IPS-15b (cell line): Measurements from ENCODE around the gene CUL2.

Experiments used
- H3K27me3 ChIP-seq: one replicate; pipeline ENCODE4 v1.6.1; 2013; ENCODE audit warnings: low read length; ENCODE audit not compliant: control insufficient read depth, insufficient read depth
- H3K36me3 ChIP-seq: one replicate; pipeline ENCODE4 v1.6.1; 2013; ENCODE audit warnings: low read length; ENCODE audit not compliant: control insufficient read depth, insufficient read depth
- H3K4me1 ChIP-seq: one replicate; pipeline ENCODE4 v1.6.1; 2013; ENCODE audit warnings: mild to moderate bottlenecking, low read length; ENCODE audit not compliant: control insufficient read depth, insufficient read depth
- H3K4me3 ChIP-seq: one replicate; pipeline ENCODE4 v1.5.1; 2013; ENCODE audit warnings: low read depth, low read length
- H3K9ac ChIP-seq: one replicate; pipeline ENCODE4 v1.6.1; 2013; ENCODE audit warnings: low read depth, mild to moderate bottlenecking, low read length
- H3K9me3 ChIP-seq: one replicate; pipeline ENCODE4 v1.6.1; 2013; ENCODE audit warnings: mild to moderate bottlenecking, low read length; ENCODE audit not compliant: control insufficient read depth, insufficient read depth

The CUL2 gene

DNA sequence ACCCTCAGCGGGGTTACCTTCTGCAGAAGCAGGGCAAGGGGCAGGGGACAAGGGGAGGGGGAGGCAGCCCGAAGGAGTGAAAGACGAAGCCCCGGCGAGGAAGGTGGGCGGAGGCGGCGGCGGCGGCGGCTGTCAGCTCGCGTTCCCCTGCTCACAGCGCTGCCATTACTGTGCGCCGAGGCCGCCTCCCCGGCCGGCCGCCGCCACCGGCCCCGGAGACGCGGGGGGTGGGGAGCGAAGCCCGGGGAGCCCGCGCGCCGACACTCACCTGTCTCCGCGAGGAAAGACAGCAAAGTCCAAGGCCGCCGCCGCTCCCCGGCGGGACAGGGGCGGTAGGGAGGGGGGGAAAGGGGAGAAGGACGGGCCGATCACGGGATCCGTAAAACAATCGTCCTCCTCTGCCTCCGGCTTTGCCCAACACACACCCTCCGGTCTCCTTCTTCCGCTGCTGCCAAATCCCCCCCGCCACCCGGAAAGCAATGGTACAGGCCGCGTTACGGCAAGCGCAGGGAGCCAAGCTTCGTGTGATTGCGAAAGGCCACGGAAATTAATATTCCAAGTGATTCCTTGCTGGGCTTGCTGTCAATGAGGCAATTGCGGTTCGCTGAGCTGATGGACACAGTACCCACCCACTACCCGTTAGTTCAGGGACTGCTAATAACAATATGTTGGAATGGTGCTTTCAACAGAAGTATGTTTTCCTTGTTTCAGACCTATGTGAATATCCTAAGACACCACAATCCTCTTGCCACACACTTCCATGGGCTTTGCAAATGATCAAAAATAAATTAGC is at the start of gene CUL2:
Gene CUL2, minus strand, starts transcription at position 180 of the 793 bp plus-strand sequence. CDS start 19,024 bp downstream, outside the sequence.
- Histone ChIP-seq H3K27me3 (no peaks in the 10 kb centered on the region), H3K4me1 (peaks cover 2% of the 10 kb centered on the region), H3K9me3 (no peaks in the 10 kb centered on the region), H3K4me3 (peak within 1 kb of the TSS; percentile 70), H3K36me3 (no peaks in the 10 kb centered on the region), H3K9ac (peak within 1 kb of the TSS; percentile 88)

GRCh38 chr10:35136263-35136815 is 46.2 kb upstream of the CUL2 start:
- no peaks in the 10 kb centered on the region for H3K27me3 ChIP-seq
- no peak overlapping the region for H3K4me3 ChIP-seq
- no peaks in the 10 kb centered on the region for H3K36me3 ChIP-seq
- no peak overlapping the region for H3K9ac ChIP-seq
- H3K9me3 ChIP-seq: no peaks in the 10 kb centered on the region
- H3K4me1 ChIP-seq: no peaks in the 10 kb centered on the region

- H3K9me3 ChIP-seq: no peaks in the 10 kb centered on the region
- H3K9ac ChIP-seq: no peak overlapping the region
- H3K27me3 ChIP-seq: no peaks in the 10 kb centered on the region
- H3K36me3 ChIP-seq: no peaks in the 10 kb centered on the region
- no peak overlapping the region for H3K4me3 ChIP-seq
- no peaks in the 10 kb centered on the region for H3K4me1 ChIP-seq
Measured at GRCh38 chr10:35135861-35136260, 45.7 kb upstream of the CUL2 start.

DNA sequence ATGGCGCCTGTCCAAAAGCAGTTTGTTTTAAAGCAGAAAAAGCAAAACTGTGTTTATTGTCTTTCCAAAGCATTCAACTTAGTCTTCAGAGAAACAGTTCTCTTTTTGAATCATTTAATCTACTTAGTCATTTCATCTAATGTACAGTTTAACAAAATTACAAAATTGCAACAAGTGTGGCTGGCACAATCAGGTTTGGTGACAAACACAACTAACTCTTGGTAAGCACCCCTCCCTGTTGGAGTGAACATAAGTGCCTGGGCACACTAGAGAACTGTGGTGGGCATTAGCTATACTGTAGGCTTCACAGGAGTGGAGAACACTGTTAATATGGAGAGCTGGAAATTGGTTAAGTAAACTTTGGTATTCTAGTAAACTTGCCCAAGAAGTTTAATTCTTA is 43.4 kb upstream of the CUL2 start:
- H3K4me3 ChIP-seq: no peak overlapping the region
- H3K4me1 ChIP-seq: peaks cover 2% of the 10 kb centered on the region
- H3K9ac ChIP-seq: no peak overlapping the region
- no peaks in the 10 kb centered on the region for H3K36me3 ChIP-seq
- H3K27me3 ChIP-seq: no peaks in the 10 kb centered on the region
- H3K9me3 ChIP-seq: no peaks in the 10 kb centered on the region

GRCh38 chr10:35132727-35133126 is 42.6 kb upstream of the CUL2 start:
- no peaks in the 10 kb centered on the region for H3K27me3 ChIP-seq
- no peak overlapping the region for H3K9ac ChIP-seq
- no peak overlapping the region for H3K4me3 ChIP-seq
- H3K4me1 ChIP-seq: peaks cover 5% of the 10 kb centered on the region
- no peaks in the 10 kb centered on the region for H3K9me3 ChIP-seq
- H3K36me3 ChIP-seq: no peaks in the 10 kb centered on the region

DNA sequence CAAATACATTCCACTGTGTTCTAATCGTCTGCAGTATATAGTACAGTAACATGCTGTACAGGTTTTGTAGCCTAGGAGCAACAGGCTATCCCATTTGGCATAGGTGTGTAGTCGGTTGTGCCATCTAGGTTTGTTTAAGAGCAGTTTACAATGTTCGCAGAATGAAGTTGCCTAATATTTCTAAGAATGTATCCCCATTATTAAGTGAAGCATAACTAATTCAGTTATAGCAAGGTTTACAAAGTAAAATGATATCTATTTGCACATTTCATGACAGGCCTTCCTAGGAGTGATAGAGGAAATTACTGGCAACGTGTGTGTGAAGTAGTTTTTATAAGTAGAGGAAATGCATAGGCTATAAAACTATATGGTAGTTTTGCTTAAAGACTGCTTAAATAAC is 40.5 kb upstream of the CUL2 start:
- Histone ChIP-seq H3K9me3 (no peaks in the 10 kb centered on the region), H3K9ac (no peak overlapping the region), H3K4me1 (peaks cover 5% of the 10 kb centered on the region), H3K27me3 (no peaks in the 10 kb centered on the region), H3K36me3 (no peaks in the 10 kb centered on the region), H3K4me3 (no peak overlapping the region)

GRCh38 chr10:35129185-35129674 is 39.1 kb upstream of the CUL2 start:
- Histone ChIP-seq H3K27me3 (no peaks in the 10 kb centered on the region), H3K4me3 (no peak overlapping the region), H3K4me1 (peaks cover 5% of the 10 kb centered on the region), H3K9ac (no peak overlapping the region), H3K9me3 (no peaks in the 10 kb centered on the region), H3K36me3 (no peaks in the 10 kb centered on the region)

GRCh38 chr10:35127289-35127891 is 37.2 kb upstream of the CUL2 start:
- Histone ChIP-seq H3K27me3 (no peaks in the 10 kb centered on the region), H3K36me3 (no peaks in the 10 kb centered on the region), H3K9ac (peak overlapping the region; percentile 97), H3K9me3 (no peaks in the 10 kb centered on the region), H3K4me3 (peak overlapping the region; percentile 88), H3K4me1 (peaks cover 5% of the 10 kb centered on the region)

- Histone ChIP-seq H3K4me1 (peaks cover 5% of the 10 kb centered on the region), H3K36me3 (no peaks in the 10 kb centered on the region), H3K27me3 (no peaks in the 10 kb centered on the region), H3K9me3 (no peaks in the 10 kb centered on the region), H3K9ac (peak within 1 kb of the TSS; percentile 97), H3K4me3 (peak within 1 kb of the TSS; percentile 88)
Measured at GRCh38 chr10:35126530-35127288, 36.6 kb upstream of the CUL2 start, which contains the start of gene CREM. CREM (plus strand) TSS chr10:35126846; CDS start chr10:35137836, 10,990 bp downstream.

- Histone ChIP-seq H3K9ac (peak overlapping the region; percentile 28), H3K36me3 (no peaks in the 10 kb centered on the region), H3K4me1 (peaks cover 5% of the 10 kb centered on the region), H3K4me3 (peak overlapping the region; percentile 76), H3K27me3 (no peaks in the 10 kb centered on the region), H3K9me3 (no peaks in the 10 kb centered on the region)
Measured at GRCh38 chr10:35126062-35126529, 36.0 kb upstream of the CUL2 start.

DNA sequence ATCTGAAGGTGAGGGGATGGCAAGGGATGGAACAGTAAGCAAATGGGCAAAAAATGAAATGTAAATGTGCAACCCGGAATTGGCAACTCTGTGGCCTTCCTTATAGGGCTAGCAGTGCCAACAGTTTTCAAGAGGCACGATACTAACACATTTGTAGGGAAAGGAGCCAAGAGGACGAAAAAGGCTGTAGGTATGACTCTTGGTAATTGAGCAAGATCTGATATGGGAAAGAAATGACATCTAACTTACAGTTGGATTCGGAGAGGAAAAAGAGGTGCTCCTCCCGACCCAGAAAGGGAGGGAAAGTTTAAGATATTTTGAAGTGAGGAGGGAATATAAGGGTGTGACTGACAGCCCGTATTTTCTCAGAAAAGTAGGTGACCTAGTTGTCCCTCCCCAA is 34.4 kb upstream of the CUL2 start:
- Histone ChIP-seq H3K36me3 (no peaks in the 10 kb centered on the region), H3K9ac (no peak overlapping the region)

More for the DNA sequence above, 34.4 kb upstream of the CUL2 start:
- Histone ChIP-seq H3K4me3 (no peak overlapping the region), H3K9me3 (no peaks in the 10 kb centered on the region), H3K27me3 (no peaks in the 10 kb centered on the region), H3K4me1 (peaks cover 3% of the 10 kb centered on the region)
